Activated naive CD4-positive, alpha-beta T cell treated with anti-CD3 and anti-CD28 coated beads, Interleukin-2, amount 10 ng/mL, durations not matched to agents 7 days and 5 days (primary cell): Measurements from ENCODE around the gene KRT82.
"Not testable (repeated sequence)": the region's sequence is repeated elsewhere in the genome, so short reads cannot be mapped to it uniquely, and the experiment has no call there.

Source experiments
- CTCF ChIA-PET: fragments of 350-600 bp; sonication (Branson Sonifier 250); formaldehyde crosslinking; loops from one replicate; lab custom pipeline; 2021; ENCODE audit warnings: antibody characterized with exemption; lab: Charles Lee
- DNase-seq: peaks from one replicate; pipeline ENCODE4 v3.0.0-alpha.2; 2020
- H3K27ac Mint-ChIP-seq: one replicate; pipeline ENCODE4 v1.8.0; 2021; ENCODE audit warnings: mild to moderate bottlenecking, moderate library complexity, mixed read lengths
- H3K27me3 Mint-ChIP-seq: one replicate; pipeline ENCODE4 v1.8.0; 2021; ENCODE audit warnings: mild to moderate bottlenecking, mixed read lengths
- H3K36me3 Mint-ChIP-seq: one replicate; pipeline ENCODE4 v1.8.0; 2021; ENCODE audit warnings: mixed read lengths
- H3K4me1 Mint-ChIP-seq: one replicate; pipeline ENCODE4 v1.8.0; 2021; ENCODE audit warnings: mixed read lengths
- H3K4me3 Mint-ChIP-seq: one replicate; pipeline ENCODE4 v1.8.0; 2021; ENCODE audit warnings: mild to moderate bottlenecking, moderate library complexity, mixed read lengths
- H3K9me3 Mint-ChIP-seq: one replicate; pipeline ENCODE4 v1.8.0; 2021; ENCODE audit warnings: mixed read lengths

KRT82 gene

DNA sequence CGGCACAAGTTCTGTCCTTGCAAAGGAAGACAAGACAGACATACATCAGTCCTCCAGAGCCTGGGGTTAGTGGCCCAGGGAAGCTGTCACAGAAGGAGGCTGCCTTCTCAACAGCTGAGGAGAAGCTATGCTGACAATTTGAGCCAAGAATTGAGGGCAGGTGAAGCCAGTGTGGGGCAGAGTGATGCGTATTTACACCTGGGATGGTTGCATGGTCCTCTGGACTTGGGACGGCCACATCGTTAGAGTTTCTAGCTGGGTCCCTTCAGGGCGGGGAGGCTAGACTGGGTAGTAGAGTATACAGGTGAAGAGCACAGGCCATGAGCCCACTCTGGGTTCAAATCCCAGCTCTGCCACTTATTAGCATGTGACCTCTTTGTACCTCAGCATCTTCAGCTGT lies 55.3 kb downstream of the KRT82 start:
- Mint-ChIP-seq H3K4me1 (peaks cover 6% of the 10 kb centered on the region), H3K36me3 (no peaks in the 10 kb centered on the region), H3K4me3 (no peak overlapping the region), H3K27ac (no peak overlapping the region), H3K9me3 (no peaks in the 10 kb centered on the region), H3K27me3 (peaks cover 56% of the 10 kb centered on the region)
- CTCF ChIA-PET: interaction anchor here (0.8 to 0.9 kb wide), 3 partner anchors 11 to 23 kb away, joined by 3 read pairs; no protein-coding TSS in a partner anchor
- DNase-seq: no peak

DNA sequence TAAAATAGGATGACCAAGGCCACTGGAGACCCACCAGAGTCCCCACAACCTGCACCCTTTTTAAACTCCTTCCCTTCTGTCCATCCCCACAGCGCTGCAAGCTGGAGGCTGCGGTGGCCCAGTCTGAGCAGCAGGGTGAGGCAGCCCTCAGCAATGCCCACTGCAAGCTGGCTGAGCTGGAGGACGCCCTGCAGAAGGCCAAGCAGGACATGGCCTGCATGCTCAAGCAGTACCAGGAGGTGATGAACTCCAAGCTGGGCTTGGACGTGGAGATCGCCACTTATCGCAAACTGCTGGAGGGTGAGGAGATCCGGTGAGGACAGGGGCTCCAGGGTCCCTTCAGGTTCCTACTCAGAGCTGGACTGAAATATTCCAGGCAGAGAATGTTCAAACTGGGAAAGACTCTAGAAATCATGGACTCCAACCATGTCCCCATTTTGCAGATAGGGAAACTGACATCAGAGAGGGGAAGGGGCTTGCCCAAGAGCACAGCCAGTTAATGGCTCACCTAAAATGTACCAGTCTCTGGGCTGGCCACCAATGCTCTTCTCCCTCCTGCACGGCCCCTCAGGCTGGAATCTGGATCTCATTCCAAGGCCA lies 56.0 kb downstream of the KRT82 start:
- Mint-ChIP-seq H3K27me3 (peaks cover 54% of the 10 kb centered on the region), H3K36me3 (no peaks in the 10 kb centered on the region), H3K4me3 (no peak overlapping the region), H3K4me1 (peaks cover 6% of the 10 kb centered on the region), H3K9me3 (no peaks in the 10 kb centered on the region), H3K27ac (no peak overlapping the region)
- CTCF ChIA-PET: interaction anchor here (0.8 to 0.9 kb wide), 2 partner anchors 22 to 23 kb away, joined by 3 read pairs; no protein-coding TSS in a partner anchor
- DNase-seq: no peak

GRCh38 chr12:52349196-52349595 lies 56.9 kb downstream of the KRT82 start:
- CTCF ChIA-PET: interaction anchor here (0.6 kb wide), 1 partner anchor 10 kb away, joined by 3 read pairs; no protein-coding TSS in a partner anchor
- Mint-ChIP-seq H3K36me3 (no peaks in the 10 kb centered on the region), H3K4me1 (peaks cover 6% of the 10 kb centered on the region), H3K4me3 (no peak overlapping the region), H3K9me3 (no peaks in the 10 kb centered on the region), H3K27me3 (peaks cover 49% of the 10 kb centered on the region), H3K27ac (no peak overlapping the region)
- DNase-seq: no peak

DNA sequence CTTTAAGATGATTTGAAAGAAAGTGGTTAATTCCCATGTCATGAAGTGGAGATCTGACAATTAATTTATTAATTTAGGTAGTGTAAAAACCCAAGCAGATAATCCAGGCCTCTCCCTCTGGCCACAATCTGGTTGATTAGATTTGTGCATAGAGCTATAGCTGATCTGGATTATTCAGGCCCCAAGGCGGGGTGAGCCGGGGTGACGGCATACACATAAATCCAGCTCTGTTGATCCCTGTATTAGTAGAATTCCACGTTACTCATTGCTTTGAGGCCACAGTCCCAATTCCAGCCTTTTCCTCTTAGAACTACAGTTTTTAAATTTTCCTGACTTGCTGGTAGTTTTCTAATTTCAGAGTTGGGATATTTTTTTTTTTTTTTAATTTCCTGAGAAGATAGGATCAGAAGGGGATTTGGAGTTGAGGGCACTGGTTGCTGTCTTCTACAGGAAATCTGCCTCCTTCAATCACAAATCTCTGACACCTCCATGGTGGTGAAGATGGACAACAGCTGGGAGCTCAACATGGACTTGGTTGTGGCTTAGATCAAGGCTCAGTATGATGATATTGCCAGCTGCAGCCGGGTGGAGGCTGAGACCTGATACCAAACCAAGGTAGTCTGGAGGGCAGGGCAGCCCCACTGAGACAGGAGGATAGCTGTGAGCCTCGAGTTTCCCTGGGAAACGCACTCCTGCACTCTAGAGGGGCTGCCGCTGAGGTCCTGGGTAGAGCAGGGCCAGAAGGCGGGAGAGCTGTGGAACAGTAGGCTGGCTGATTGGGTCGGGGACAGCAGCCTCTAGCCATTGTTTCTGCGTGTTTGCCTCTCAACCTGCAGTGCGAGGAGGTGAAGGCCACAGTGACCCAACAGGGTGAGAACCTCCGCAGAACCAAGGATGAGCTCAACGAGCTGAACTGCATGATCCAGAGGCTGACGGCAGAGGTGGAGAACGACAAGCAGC lies 58.3 kb downstream of the KRT82 start:
- H3K36me3 Mint-ChIP-seq: no peaks in the 10 kb centered on the region
- CTCF ChIA-PET: no interaction called here
- H3K4me1 Mint-ChIP-seq: peaks cover 6% of the 10 kb centered on the region

DNA sequence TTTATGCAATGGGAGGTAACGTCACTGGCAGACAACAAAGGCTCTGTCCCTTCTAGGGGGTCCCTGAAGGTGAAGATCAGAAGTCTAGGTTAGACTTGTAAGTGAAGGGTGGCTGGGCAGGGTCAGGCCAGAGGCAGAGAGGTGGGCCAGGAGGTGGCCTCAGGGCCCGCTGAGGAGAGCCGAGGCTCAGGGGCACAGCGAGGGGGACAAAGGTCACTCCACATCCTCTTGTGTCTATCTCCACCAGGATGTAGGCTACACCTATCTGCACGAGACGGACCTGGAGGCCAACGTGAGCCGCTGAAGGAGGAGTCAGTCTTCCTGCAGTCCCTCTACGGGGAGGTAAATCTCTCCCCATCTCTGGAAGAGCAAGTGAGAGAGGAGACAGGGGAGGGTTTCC lies 59.1 kb downstream of the KRT82 start:
- Mint-ChIP-seq H3K27me3 (peaks cover 51% of the 10 kb centered on the region), H3K9me3 (no peaks in the 10 kb centered on the region)
- CTCF ChIA-PET: interaction anchor here (2.0 kb wide), 1 partner anchor 15 kb away, joined by 6 read pairs; no protein-coding TSS in a partner anchor

More for the DNA sequence above, 58.3 kb downstream of the KRT82 start:
- no peaks in the 10 kb centered on the region for H3K9me3 Mint-ChIP-seq
- DNase-seq: no peak
- no peak overlapping the region for H3K27ac Mint-ChIP-seq
- H3K27me3 Mint-ChIP-seq: peaks cover 55% of the 10 kb centered on the region
- no peak overlapping the region for H3K4me3 Mint-ChIP-seq

DNA sequence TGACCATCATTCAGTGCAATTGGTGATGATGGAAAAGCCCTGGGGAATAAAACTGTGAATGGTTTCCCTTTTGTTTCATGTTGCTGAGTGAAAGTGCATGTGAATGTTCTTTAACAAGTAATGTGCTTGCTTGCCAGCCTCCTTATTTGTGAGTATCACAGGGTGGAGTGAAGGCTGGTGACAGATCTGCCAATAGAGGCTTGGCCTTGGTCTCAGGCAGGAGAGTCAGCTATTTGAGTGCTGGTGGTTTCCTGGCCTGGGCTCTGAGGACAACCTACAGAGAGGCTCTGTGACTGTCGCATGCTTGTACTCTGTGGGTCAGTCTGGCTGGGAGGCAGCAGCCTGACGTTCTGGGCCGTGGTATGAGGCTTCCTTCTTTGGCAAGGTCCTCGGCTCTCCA lies 59.5 kb downstream of the KRT82 start:
- CTCF ChIA-PET: interaction anchor here (2.0 kb wide), 1 partner anchor 15 kb away, joined by 6 read pairs; no protein-coding TSS in a partner anchor
- H3K9me3 Mint-ChIP-seq: no peaks in the 10 kb centered on the region
- H3K4me3 Mint-ChIP-seq: no peak overlapping the region
- peaks cover 3% of the 10 kb centered on the region for H3K4me1 Mint-ChIP-seq
- DNase-seq: peak; percentile 10
- peaks cover 52% of the 10 kb centered on the region for H3K27me3 Mint-ChIP-seq
- no peaks in the 10 kb centered on the region for H3K36me3 Mint-ChIP-seq
- H3K27ac Mint-ChIP-seq: no peak overlapping the region

More for the DNA sequence above, 59.1 kb downstream of the KRT82 start:
- Mint-ChIP-seq H3K36me3 (no peaks in the 10 kb centered on the region), H3K27ac (no peak overlapping the region), H3K4me3 (no peak overlapping the region), H3K4me1 (peaks cover 6% of the 10 kb centered on the region)
- DNase-seq: peak; percentile 15

GRCh38 chr12:52345041-52345440 lies 61.1 kb downstream of the KRT82 start:
- DNase-seq, H3K9me3 Mint-ChIP-seq, H3K4me1 Mint-ChIP-seq, H3K36me3 Mint-ChIP-seq, H3K4me3 Mint-ChIP-seq, H3K27ac Mint-ChIP-seq: not testable (repeated sequence)
- CTCF ChIA-PET: interaction anchor here (2.0 kb wide), 1 partner anchor 17 kb away, joined by 6 read pairs; no protein-coding TSS in a partner anchor
- peaks cover 45% of the 10 kb centered on the region for H3K27me3 Mint-ChIP-seq

DNA sequence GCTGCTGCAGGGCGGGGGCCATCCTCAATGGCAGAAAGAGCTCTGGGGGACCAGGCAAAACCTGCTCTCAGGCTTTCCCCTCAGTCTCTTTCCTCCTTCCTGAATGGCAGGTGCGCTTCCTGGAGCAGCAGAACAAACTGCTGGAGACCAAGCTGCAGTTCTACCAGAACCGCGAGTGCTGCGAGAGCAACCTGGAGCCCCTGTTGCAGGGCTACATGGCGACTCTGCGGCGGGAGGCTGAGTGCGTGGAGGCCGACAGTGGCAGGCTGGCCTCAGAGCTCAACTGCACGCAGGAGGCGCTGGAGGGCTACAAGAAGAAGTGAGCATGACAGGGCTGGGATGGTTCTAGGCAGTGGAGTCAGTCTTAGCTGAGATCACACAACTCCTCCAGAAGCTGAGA lies 62.0 kb downstream of the KRT82 start:
- H3K27me3 Mint-ChIP-seq: peaks cover 43% of the 10 kb centered on the region
- no peaks in the 10 kb centered on the region for H3K9me3 Mint-ChIP-seq
- H3K36me3 Mint-ChIP-seq: no peaks in the 10 kb centered on the region
- H3K27ac Mint-ChIP-seq: no peak overlapping the region
- H3K4me1 Mint-ChIP-seq: no peaks in the 10 kb centered on the region
- CTCF ChIA-PET: no interaction called here
- peak; percentile 18 for DNase-seq
- H3K4me3 Mint-ChIP-seq: no peak overlapping the region
